Keratinocyte (primary cell): ENCODE results near the gene GH1.

Experiments
- CTCF ChIP-seq, 3 experiments: IDR thresholded peaks in 1 of 3; conservative IDR thresholded peaks in 1 of 3; optimal IDR thresholded peaks in 1 of 3; 2 replicates in 2 of 3; 3 replicates in 1 of 3; pipeline versions ENCODE3 to v1.5.1; 2011; ENCODE audit warnings: low read length in 3 of 3, mild to moderate bottlenecking in 3 of 3, moderate library complexity in 2 of 3, control low read depth in 1 of 3, inconsistent platforms in 1 of 3; ENCODE audit not compliant: insufficient read depth in 2 of 3; ENCODE audit errors: extremely low read depth in 1 of 3
- EZH2 ChIP-seq: IDR thresholded peaks from one replicate; pipeline ENCODE4 v1.6.1; 2012; ENCODE audit warnings: inconsistent platforms, mild to moderate bottlenecking, low read length, moderate library complexity

- no peak for TF ChIP-seq CTCF (optimal IDR thresholded peaks at IDR 0.05 in 1 of 3, IDR thresholded peaks at IDR 0.05 in 1 of 3, conservative IDR thresholded peaks at IDR 0.05 in 1 of 3; ENCODE audit: extremely low read depth in 1 of 3, insufficient read depth in 2 of 3, low read length in 3 of 3)
- no peak for TF ChIP-seq EZH2
Observed at GRCh38 chr17:63932721-63933120, 14.1 kb upstream of the GH1 start.
